Gastroesophageal sphincter (tissue), 4 donors: Measurements from ENCODE around the gene APOL2. TPM values are rescaled to one million over a fixed set of nuclear protein-coding genes. Genes with fewer than 3 reads are reported as not detected.
"Not testable (repeated sequence)": the region's sequence is repeated elsewhere in the genome, so short reads cannot be mapped to it uniquely, and the experiment has no call there.

Experiments used
- ATAC-seq: fragments of 150-250 bp; one replicate; pipeline ENCODE4 v1.9.1; 2016; ENCODE audit warnings: mild to moderate bottlenecking, moderate library complexity
- H3K27ac ChIP-seq, 4 donors: fragments of 200-600 bp; sonication (generic) in 3 of 4; 1 replicate in 3 of 4; 2 replicates in 1 of 4; pipeline ENCODE4 v1.5.1; 2016 to 2019
- H3K27me3 ChIP-seq: fragments of 200-600 bp; sonication (generic); one replicate; pipeline ENCODE4 v1.5.1; 2019
- H3K36me3 ChIP-seq, 2 donors: fragments of 200-600 bp; sonication (generic); one replicate each; pipeline ENCODE4 v1.5.1; 2019; ENCODE audit warnings: control low read depth in 1 of 2
- H3K4me1 ChIP-seq, 3 donors: fragments of 200-600 bp; sonication (generic); 1 replicate in 2 of 3; 2 replicates in 1 of 3; pipeline ENCODE4 v1.5.1; 2016 to 2019; ENCODE audit warnings: control low read depth in 2 of 3
- H3K4me3 ChIP-seq, 2 donors: fragments of 200-600 bp; sonication (generic); one replicate each; pipeline ENCODE4 v1.5.1; 2019; ENCODE audit warnings: mild to moderate bottlenecking in 1 of 2, moderate library complexity in 1 of 2
- H3K9me3 ChIP-seq, 3 donors: fragments of 200-600 bp; sonication (generic); one replicate each; pipeline ENCODE4 v1.5.1; 2017 to 2019; ENCODE audit warnings: control low read depth in 2 of 3
- EP300 ChIP-seq: sonication (generic); formaldehyde crosslinking; IDR thresholded peaks from one replicate; pipeline ENCODE4 v1.6.1; 2017; ENCODE audit warnings: antibody characterized with exemption, mild to moderate bottlenecking
- POLR2A ChIP-seq, 2 donors: fragments of 450-650 bp; IDR thresholded peaks; one replicate each; pipeline ENCODE4 v1.6.1; 2017; ENCODE audit warnings: antibody characterized with exemption in 2 of 2, mild to moderate bottlenecking in 2 of 2, moderate library complexity in 1 of 2
- POLR2AphosphoS5 ChIP-seq: sonication (generic); formaldehyde crosslinking; IDR thresholded peaks from one replicate; pipeline ENCODE4 v1.6.1; 2017; ENCODE audit warnings: antibody characterized with exemption
- WGBS, 2 donors: methylation state at CpG; one replicate each; pipeline ENCODE4 v1.1.5; 2018; ENCODE audit warnings: low coverage in 1 of 2; 5-methylcytosine and 5-hydroxymethylcytosine counted together
- total RNA-seq, 4 donors: library from RNA; depleted of rRNA; stranded (reverse); fragments of >200 nt; gene quantifications; one replicate each; pipeline ENCODE4 v1.1.0, GENCODE V29; 2016
- TF ChIP-seq, protein P1 (sequence below), 4 experiments: fragments of 200-600 bp in 2 of 4; fragments of 450-650 bp in 2 of 4; sonication (generic) in 1 of 4; IDR thresholded peaks; one replicate each; pipeline ENCODE4 v1.5.1; 2017 to 2019; ENCODE audit warnings: antibody characterized with exemption in 4 of 4, mild to moderate bottlenecking in 2 of 4, moderate library complexity in 2 of 4

Gene APOL2
- total RNA-seq, 4 donors from 2014 or later = 29.1 to 40.9 (median 35.0) TPM

DNA sequence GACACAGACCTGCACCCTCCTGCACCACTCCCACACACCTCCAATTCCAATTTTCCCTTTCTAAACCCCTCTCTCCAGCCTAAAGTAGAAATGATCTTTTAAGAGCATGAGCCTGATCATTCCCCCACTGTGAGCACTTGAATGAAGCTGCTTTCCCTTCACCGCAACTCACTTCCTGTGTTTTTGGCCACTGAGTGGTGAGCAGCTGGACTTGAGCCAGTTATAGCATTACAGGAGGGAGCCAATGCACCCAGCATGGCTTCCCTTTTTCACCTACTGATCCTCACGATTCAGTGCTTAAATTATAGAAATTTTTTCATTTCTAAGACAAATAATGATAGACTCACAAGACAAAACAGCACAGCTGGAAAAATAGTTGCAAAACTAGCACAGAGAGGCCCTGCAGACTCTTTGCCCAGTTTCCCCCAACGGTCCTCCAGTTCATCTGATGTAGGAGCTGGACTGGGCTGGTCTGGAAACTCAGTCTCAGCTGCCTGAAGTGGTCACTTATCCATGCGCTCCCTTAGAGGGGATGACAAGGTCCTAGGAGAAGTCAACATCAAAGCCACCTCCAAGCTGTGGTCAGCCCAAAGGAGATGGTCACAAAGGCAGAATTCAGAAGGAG lies 28.0 kb downstream of the APOL2 start:
- 32 to 50% methylated on average over 3 to 4 of the region's 4 CpGs for WGBS, 2 donors
- Histone ChIP-seq H3K27me3 (no peaks in the 10 kb centered on the region), H3K27ac (no peak overlapping the region), H3K4me3 (no peak overlapping the region), H3K36me3 (no peaks in the 10 kb centered on the region), H3K4me1 (peaks cover 0 to 8% (median 0%) of the 10 kb centered on the region in 3 donors), H3K9me3 (no peaks in the 10 kb centered on the region)
- TF ChIP-seq POLR2A (IDR thresholded peaks at IDR 0.05) = no peak
- no peak for TF ChIP-seq POLR2AphosphoS5
- TF ChIP-seq, protein P1, sequence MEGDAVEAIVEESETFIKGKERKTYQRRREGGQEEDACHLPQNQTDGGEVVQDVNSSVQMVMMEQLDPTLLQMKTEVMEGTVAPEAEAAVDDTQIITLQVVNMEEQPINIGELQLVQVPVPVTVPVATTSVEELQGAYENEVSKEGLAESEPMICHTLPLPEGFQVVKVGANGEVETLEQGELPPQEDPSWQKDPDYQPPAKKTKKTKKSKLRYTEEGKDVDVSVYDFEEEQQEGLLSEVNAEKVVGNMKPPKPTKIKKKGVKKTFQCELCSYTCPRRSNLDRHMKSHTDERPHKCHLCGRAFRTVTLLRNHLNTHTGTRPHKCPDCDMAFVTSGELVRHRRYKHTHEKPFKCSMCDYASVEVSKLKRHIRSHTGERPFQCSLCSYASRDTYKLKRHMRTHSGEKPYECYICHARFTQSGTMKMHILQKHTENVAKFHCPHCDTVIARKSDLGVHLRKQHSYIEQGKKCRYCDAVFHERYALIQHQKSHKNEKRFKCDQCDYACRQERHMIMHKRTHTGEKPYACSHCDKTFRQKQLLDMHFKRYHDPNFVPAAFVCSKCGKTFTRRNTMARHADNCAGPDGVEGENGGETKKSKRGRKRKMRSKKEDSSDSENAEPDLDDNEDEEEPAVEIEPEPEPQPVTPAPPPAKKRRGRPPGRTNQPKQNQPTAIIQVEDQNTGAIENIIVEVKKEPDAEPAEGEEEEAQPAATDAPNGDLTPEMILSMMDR (IDR thresholded peaks at IDR 0.05) = no peak
- TF ChIP-seq EP300 = no peak
- no peak for ATAC-seq

DNA sequence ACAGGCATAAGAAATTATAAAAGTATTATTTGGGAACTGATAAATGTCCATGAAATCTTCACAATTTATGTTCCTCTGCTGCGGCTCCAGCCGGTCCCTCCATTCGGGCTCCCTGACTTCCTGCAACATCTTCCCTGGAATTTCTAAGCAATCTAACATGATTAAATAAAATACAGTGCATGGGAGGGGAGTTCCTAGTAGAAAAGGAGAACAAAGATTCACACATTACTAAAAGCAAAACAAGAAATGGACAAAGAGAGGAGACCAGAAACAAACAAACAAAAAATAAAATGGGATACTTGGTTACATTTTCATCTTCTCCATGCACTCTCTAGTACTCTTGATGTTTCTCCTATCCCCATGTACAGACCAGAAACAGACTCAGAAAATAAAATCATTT lies 29.1 kb downstream of the APOL2 start:
- 94 to 95% methylated on average over 3 of the region's 3 CpGs for WGBS, 2 donors
- Histone ChIP-seq H3K27ac (no peak overlapping the region), H3K36me3 (no peaks in the 10 kb centered on the region), H3K9me3 (no peaks in the 10 kb centered on the region), H3K4me1 (peaks cover 0 to 8% (median 0%) of the 10 kb centered on the region in 3 donors), H3K27me3 (no peaks in the 10 kb centered on the region), H3K4me3 (no peak overlapping the region)
- no peak for ATAC-seq
- TF ChIP-seq POLR2AphosphoS5 (no peak), POLR2A (IDR thresholded peaks at IDR 0.05) (no peak), EP300 (no peak)
- TF ChIP-seq, protein P1 (IDR thresholded peaks at IDR 0.05) = no peak

DNA sequence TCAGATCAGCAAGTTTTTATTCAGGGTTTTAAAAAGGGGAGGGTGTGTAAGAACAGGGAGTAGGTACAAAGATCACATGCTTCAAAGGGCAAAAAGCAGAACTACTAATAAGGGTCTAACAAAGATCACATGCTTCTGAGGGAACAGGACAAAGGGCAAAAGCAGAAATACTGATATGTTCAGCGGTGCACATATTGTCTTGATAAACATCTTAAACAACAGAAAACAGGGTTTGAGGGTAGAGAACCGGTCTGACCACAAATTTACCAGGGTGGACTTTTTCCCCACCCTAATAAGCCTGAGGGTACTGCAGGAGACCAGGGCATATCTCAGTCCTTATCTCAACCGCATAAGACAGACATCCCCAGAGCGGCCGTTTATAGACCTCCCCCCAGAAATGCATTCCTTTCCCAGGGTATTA lies 29.8 kb downstream of the APOL2 start:
- H3K9me3 ChIP-seq, ATAC-seq: not testable (repeated sequence)
- WGBS, 2 donors = 88 to 92% methylated on average over 2 to 5 of the region's 5 CpGs

DNA sequence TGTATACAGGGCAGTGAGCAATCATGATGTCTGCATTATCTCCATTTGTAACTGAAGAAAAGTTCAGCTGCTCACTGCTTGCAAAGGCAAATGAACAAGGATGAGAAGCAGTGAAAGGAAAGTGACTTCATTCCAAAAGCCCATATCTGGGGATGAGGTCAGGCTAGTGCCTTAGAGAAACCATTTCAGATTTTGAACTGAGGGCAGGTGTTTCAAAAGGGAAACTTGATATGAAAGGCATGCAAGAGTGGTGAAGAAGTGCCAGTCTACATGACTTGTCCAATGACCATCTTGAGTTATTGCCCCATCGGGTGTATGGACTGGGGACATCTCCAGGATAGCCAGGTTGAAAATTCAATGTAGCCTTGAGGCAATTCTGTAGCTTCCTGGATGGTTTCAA lies 30.4 kb downstream of the APOL2 start:
- Histone ChIP-seq H3K4me1 (peaks cover 0 to 8% (median 0%) of the 10 kb centered on the region in 3 donors), H3K36me3 (no peaks in the 10 kb centered on the region), H3K27me3 (no peaks in the 10 kb centered on the region), H3K27ac (no peak overlapping the region), H3K4me3 (no peak overlapping the region), H3K9me3 (no peaks in the 10 kb centered on the region)
- ATAC-seq = no peak
- TF ChIP-seq EP300 (no peak), POLR2A (IDR thresholded peaks at IDR 0.05) (no peak), POLR2AphosphoS5 (no peak)
- TF ChIP-seq, protein P1 (IDR thresholded peaks at IDR 0.05) = no peak
- 90% methylated on average over 1 of the region's 1 CpG; no CpG with 5 or more reads in 1 of the 2 donors for WGBS, 2 donors

More for the DNA sequence above, 29.8 kb downstream of the APOL2 start:
- H3K27ac ChIP-seq, H3K4me3 ChIP-seq, H3K36me3 ChIP-seq, H3K27me3 ChIP-seq, H3K4me1 ChIP-seq: not testable (repeated sequence)

DNA sequence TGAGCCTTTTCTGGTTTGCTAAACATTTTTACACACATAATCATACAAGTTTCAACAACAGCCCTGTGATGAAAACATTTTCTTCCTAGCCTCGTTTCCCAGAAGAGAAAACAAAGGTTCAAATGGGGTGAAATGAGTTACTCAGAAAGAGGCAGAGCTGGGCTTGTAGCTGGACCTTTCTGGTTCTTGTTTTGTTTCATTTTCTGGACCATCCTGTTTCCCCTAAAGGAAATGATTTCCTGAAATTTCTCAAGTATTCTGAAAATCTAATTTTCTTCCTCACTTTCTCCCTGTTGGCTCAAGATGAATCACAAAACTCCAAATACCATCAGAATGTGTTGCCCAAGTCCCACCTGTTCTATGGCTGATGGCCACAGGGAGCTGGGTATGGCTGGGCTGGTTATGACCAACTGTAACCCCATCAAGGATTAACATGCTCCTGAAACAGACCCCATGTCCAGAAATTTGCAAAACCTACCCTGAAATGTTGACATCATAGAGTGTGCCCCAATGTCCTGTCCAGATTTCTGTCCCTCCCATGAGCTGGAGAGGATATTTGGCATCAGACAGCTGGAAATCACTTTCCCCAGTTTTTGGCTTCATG lies 31.1 kb downstream of the APOL2 start:
- Histone ChIP-seq H3K36me3 (no peaks in the 10 kb centered on the region), H3K4me3 (no peak overlapping the region), H3K4me1 (peaks cover 0 to 8% (median 0%) of the 10 kb centered on the region in 3 donors), H3K27ac (no peak overlapping the region), H3K27me3 (no peaks in the 10 kb centered on the region), H3K9me3 (no peaks in the 10 kb centered on the region)
- ATAC-seq = peak; percentile 63
- no peak for TF ChIP-seq EP300
- no peak for TF ChIP-seq POLR2A (IDR thresholded peaks at IDR 0.05)
- no peak for TF ChIP-seq POLR2AphosphoS5
- TF ChIP-seq, protein P1 (IDR thresholded peaks at IDR 0.05) = no peak
- 0 to 17% methylated on average over 1 of the region's 1 CpG for WGBS, 2 donors
